Measurements from ENCODE around the gene CHMP4A. TPM values are rescaled to one million over a fixed set of nuclear protein-coding genes. Genes with fewer than 3 reads are reported as not detected.

Gene CHMP4A
- total RNA-seq, 1 donor = 13.8 TPM

DNA sequence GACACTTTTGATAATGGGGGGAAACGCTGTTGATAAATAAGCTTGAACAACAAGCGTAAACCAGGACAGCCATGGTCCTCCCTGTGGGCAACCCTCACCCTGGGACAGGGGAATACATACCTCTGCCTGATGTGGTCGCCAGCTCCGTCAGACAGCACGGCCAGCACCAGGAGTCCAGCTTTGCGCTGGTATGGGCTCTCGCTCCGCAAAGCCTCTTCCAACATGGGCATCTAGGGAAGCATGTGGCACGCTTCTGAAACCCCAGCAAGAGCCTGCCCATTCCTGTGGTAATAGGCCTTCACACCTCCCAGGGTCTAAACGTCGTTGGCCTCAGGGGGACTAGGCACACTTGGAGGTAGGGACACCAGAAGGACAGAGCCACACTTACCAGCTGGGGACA is 27.5 kb downstream of the CHMP4A start:
- no peak for TF ChIP-seq CTCF (IDR thresholded peaks at IDR 0.05; ENCODE audit: insufficient read depth, low read depth, low read length)
- no peak overlapping the region for H3K4me3 ChIP-seq (ENCODE audit: low read depth, low read length)
- DNase-seq (ENCODE audit: low read depth) = no peak

GRCh38 chr14:24185026-24185425 is 28.3 kb downstream of the CHMP4A start:
- DNase-seq (ENCODE audit: low read depth) = no peak
- H3K4me3 ChIP-seq (ENCODE audit: low read depth, low read length) = no peak overlapping the region
- no peak for TF ChIP-seq CTCF (IDR thresholded peaks at IDR 0.05; ENCODE audit: insufficient read depth, low read depth, low read length)

GRCh38 chr14:24184104-24184970 is 29.0 kb downstream of the CHMP4A start:
- H3K4me3 ChIP-seq (ENCODE audit: low read depth, low read length) = no peak overlapping the region
- TF ChIP-seq CTCF (IDR thresholded peaks at IDR 0.05; ENCODE audit: insufficient read depth, low read depth, low read length) = no peak
- no peak for DNase-seq (ENCODE audit: low read depth)

DNA sequence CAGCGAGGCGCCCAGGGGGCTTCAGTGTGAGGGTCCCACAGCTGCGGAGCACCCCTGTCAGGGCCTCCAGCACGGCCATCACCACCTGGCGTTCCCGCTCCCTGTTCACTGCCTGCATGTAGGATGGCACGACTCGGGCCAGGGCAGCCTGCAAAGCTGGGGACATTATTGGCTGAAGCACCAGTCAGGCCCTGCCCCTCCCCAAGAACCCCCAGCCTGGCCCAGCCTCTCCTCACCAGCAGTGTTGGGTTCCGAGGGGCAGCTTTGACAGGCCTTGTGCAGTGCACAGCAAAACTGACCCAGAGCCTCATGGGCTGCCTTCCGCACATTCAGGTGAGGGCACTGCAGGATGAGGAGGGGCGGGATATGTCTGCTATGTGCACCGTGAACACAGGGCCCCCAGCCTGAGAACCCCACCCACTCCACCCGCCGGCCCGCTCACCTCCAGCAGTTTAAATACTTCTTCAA is 30.2 kb downstream of the CHMP4A start:
- DNase-seq (ENCODE audit: low read depth) = no peak
- TF ChIP-seq CTCF (IDR thresholded peaks at IDR 0.05; ENCODE audit: insufficient read depth, low read depth, low read length) = no peak

GRCh38 chr14:24182110-24182882 is 31.0 kb downstream of the CHMP4A start:
- H3K4me3 ChIP-seq (ENCODE audit: low read depth, low read length) = no peak overlapping the region
- no peak for TF ChIP-seq CTCF (IDR thresholded peaks at IDR 0.05; ENCODE audit: insufficient read depth, low read depth, low read length)
- DNase-seq (ENCODE audit: low read depth) = no peak

More for the DNA sequence above, 30.2 kb downstream of the CHMP4A start:
- no peak overlapping the region for H3K4me3 ChIP-seq (ENCODE audit: low read depth, low read length)

- no peak for TF ChIP-seq CTCF (IDR thresholded peaks at IDR 0.05; ENCODE audit: insufficient read depth, low read depth, low read length)
- H3K4me3 ChIP-seq (ENCODE audit: low read depth, low read length) = no peak overlapping the region
- DNase-seq (ENCODE audit: low read depth) = no peak
These were observed 31.8 kb downstream of the CHMP4A start for GRCh38 chr14:24181371-24182077.
